Measurements from ENCODE around the gene MED7. TPM values are rescaled to one million over a fixed set of nuclear protein-coding genes. Genes with fewer than 3 reads are reported as not detected.

The MED7 gene
- total RNA-seq, 1 experiment from 2014 or later = 25.6 TPM

- DNase-seq (ENCODE audit: low spot score) = no peak
These were observed 21.9 kb upstream of the MED7 start for GRCh38 chr5:157164521-157164920.

- DNase-seq (ENCODE audit: low spot score) = no peak
These were observed 20.4 kb upstream of the MED7 start for GRCh38 chr5:157162919-157163510.

GRCh38 chr5:157161996-157162395 is 19.3 kb upstream of the MED7 start:
- no peak for DNase-seq (ENCODE audit: low spot score)

GRCh38 chr5:157160001-157160400 is 17.3 kb upstream of the MED7 start:
- DNase-seq (ENCODE audit: low spot score) = no peak

GRCh38 chr5:157159209-157159751 is 16.6 kb upstream of the MED7 start:
- DNase-seq (ENCODE audit: low spot score) = no peak

GRCh38 chr5:157157293-157157891 is 14.7 kb upstream of the MED7 start:
- no peak for DNase-seq (ENCODE audit: low spot score)

- DNase-seq (ENCODE audit: low spot score) = no peak
These were observed 12.6 kb upstream of the MED7 start for GRCh38 chr5:157155297-157155696.

- DNase-seq (ENCODE audit: low spot score) = no peak
These were observed 8.3 kb upstream of the MED7 start for GRCh38 chr5:157150995-157151394.

GRCh38 chr5:157148734-157149615 is 6.3 kb upstream of the MED7 start:
- peak; percentile 67 for DNase-seq (ENCODE audit: low spot score)

GRCh38 chr5:157143127-157143971 is 684 bp upstream of the MED7 start:
- peak; percentile 31 for DNase-seq (ENCODE audit: low spot score)

GRCh38 chr5:157137691-157138090 is 5.0 kb downstream of the MED7 start:
- no peak for DNase-seq (ENCODE audit: low spot score)

- no peak for DNase-seq (ENCODE audit: low spot score)
These were observed 10.4 kb downstream of the MED7 start for GRCh38 chr5:157132281-157132612.

- peak; percentile 17 for DNase-seq (ENCODE audit: low spot score)
These were observed 11.7 kb downstream of the MED7 start for GRCh38 chr5:157130925-157131324.

GRCh38 chr5:157121709-157122108 is 21.0 kb downstream of the MED7 start:
- DNase-seq (ENCODE audit: low spot score) = no peak

GRCh38 chr5:157120102-157120501 is 22.6 kb downstream of the MED7 start:
- DNase-seq (ENCODE audit: low spot score) = no peak

- DNase-seq (ENCODE audit: low spot score) = no peak
These were observed 26.1 kb downstream of the MED7 start for GRCh38 chr5:157116483-157116954.

GRCh38 chr5:157115502-157115901 is 27.2 kb downstream of the MED7 start:
- no peak for DNase-seq (ENCODE audit: low spot score)

GRCh38 chr5:157115012-157115411 is 27.7 kb downstream of the MED7 start:
- DNase-seq (ENCODE audit: low spot score) = no peak

- no peak for DNase-seq (ENCODE audit: low spot score)
These were observed 29.7 kb downstream of the MED7 start for GRCh38 chr5:157113002-157113401.

GRCh38 chr5:157109744-157110143 is 32.9 kb downstream of the MED7 start:
- DNase-seq (ENCODE audit: low spot score) = no peak

GRCh38 chr5:157108976-157109375 is 33.7 kb downstream of the MED7 start, which contains the start of gene HAVCR2:
Gene HAVCR2 (minus strand): TSS chr5:157109044. CDS start chr5:157108983, 61 bp downstream.
- DNase-seq (ENCODE audit: low spot score) = no peak

GRCh38 chr5:157107508-157107907 is 35.2 kb downstream of the MED7 start:
- DNase-seq (ENCODE audit: low spot score) = peak; percentile 44

All from A172 (cell line).